NCI-H526 treated with DMSO at 0.1 percent for 48 hours (cell line): Measurements from ENCODE around the gene RTL1.

Source experiments
- DNase-seq: peaks from one replicate; lab custom pipeline; 2025; lab: John Stamatoyannopoulos, UW

Gene RTL1

GRCh38 chr14:100903672-100904185 is at the start of gene RTL1:
Gene RTL1 (minus strand): TSS chr14:100903722. CDS start chr14:100884788, 18,934 bp downstream.
- DNase-seq: no peak

GRCh38 chr14:100950024-100950423 is 46.5 kb upstream of the RTL1 start:
- no peak for DNase-seq

GRCh38 chr14:100944052-100944451 is 40.5 kb upstream of the RTL1 start:
- no peak for DNase-seq

- no peak for DNase-seq
Observed at GRCh38 chr14:100930270-100930669, 26.7 kb upstream of the RTL1 start.

GRCh38 chr14:100915560-100915959 is 12.0 kb upstream of the RTL1 start:
- DNase-seq: no peak

GRCh38 chr14:100914597-100915021 is 11.1 kb upstream of the RTL1 start:
- no peak for DNase-seq

GRCh38 chr14:100911665-100912316 is 8.3 kb upstream of the RTL1 start:
- DNase-seq: no peak

GRCh38 chr14:100910888-100911664 is 7.6 kb upstream of the RTL1 start:
- no peak for DNase-seq

- no peak for DNase-seq
Observed at GRCh38 chr14:100909439-100909838, 5.9 kb upstream of the RTL1 start.

- DNase-seq: no peak
Observed at GRCh38 chr14:100907240-100907639, 3.7 kb upstream of the RTL1 start.

- DNase-seq: no peak
Observed at GRCh38 chr14:100906420-100906819, 2.9 kb upstream of the RTL1 start.

GRCh38 chr14:100905166-100905565 is 1.6 kb upstream of the RTL1 start:
- DNase-seq: no peak

GRCh38 chr14:100904307-100905087 is 975 bp upstream of the RTL1 start:
- DNase-seq: no peak

GRCh38 chr14:100903134-100903468 is 421 bp downstream of the RTL1 start:
- no peak for DNase-seq

- DNase-seq: no peak
Observed at GRCh38 chr14:100902295-100903133, 1.0 kb downstream of the RTL1 start.

GRCh38 chr14:100901391-100902183 is 1.9 kb downstream of the RTL1 start:
- DNase-seq: no peak

- DNase-seq: no peak
Observed at GRCh38 chr14:100900837-100901390, 2.6 kb downstream of the RTL1 start.

GRCh38 chr14:100899884-100900771 is 3.4 kb downstream of the RTL1 start:
- DNase-seq: no peak
